Hematopoietic multipotent progenitor cell treated with erythropoietin and hydrocortisone succinate and interleukin-3 and kit ligand, for 8 days (in vitro differentiated cells): ENCODE measurements around the gene TBC1D5.

Experiments
- DNase-seq: peaks from one replicate; pipeline ENCODE4 v3.0.0-alpha.2; 2015

The TBC1D5 gene

GRCh38 chr3:17336291-17336690 lies 406.1 kb downstream of the TBC1D5 start:
- DNase-seq: no peak

GRCh38 chr3:17333893-17334292 lies 408.5 kb downstream of the TBC1D5 start:
- no peak for DNase-seq

- no peak for DNase-seq
Measured at GRCh38 chr3:17333446-17333845, 409.0 kb downstream of the TBC1D5 start.

GRCh38 chr3:17330660-17331059 lies 411.8 kb downstream of the TBC1D5 start:
- DNase-seq: no peak

- DNase-seq: no peak
Measured at GRCh38 chr3:17329927-17330326, 412.5 kb downstream of the TBC1D5 start.

- no peak for DNase-seq
Measured at GRCh38 chr3:17322106-17322793, 420.2 kb downstream of the TBC1D5 start.

GRCh38 chr3:17320266-17320665 lies 422.2 kb downstream of the TBC1D5 start:
- DNase-seq: no peak

GRCh38 chr3:17315897-17316296 lies 426.5 kb downstream of the TBC1D5 start:
- peak; percentile 6 for DNase-seq

- no peak for DNase-seq
Measured at GRCh38 chr3:17314171-17314570, 428.3 kb downstream of the TBC1D5 start.

- DNase-seq: peak; percentile 7
Measured at GRCh38 chr3:17313746-17314145, 428.7 kb downstream of the TBC1D5 start.

GRCh38 chr3:17310983-17311382 lies 431.4 kb downstream of the TBC1D5 start:
- DNase-seq: no peak

GRCh38 chr3:17307887-17308286 lies 434.5 kb downstream of the TBC1D5 start:
- no peak for DNase-seq

- DNase-seq: peak; percentile 15
Measured at GRCh38 chr3:17307482-17307881, 434.9 kb downstream of the TBC1D5 start.

- DNase-seq: no peak
Measured at GRCh38 chr3:17304969-17305368, 437.5 kb downstream of the TBC1D5 start.

- DNase-seq: no peak
Measured at GRCh38 chr3:17302774-17303173, 439.7 kb downstream of the TBC1D5 start.

GRCh38 chr3:17302170-17302569 lies 440.3 kb downstream of the TBC1D5 start:
- DNase-seq: no peak

GRCh38 chr3:17301271-17301670 lies 441.2 kb downstream of the TBC1D5 start:
- peak; percentile 22 for DNase-seq

GRCh38 chr3:17300441-17300840 lies 442.0 kb downstream of the TBC1D5 start:
- no peak for DNase-seq

GRCh38 chr3:17298038-17298437 lies 444.4 kb downstream of the TBC1D5 start:
- DNase-seq: no peak

GRCh38 chr3:17292556-17292955 lies 449.9 kb downstream of the TBC1D5 start:
- no peak for DNase-seq

- no peak for DNase-seq
Measured at GRCh38 chr3:17290894-17291293, 451.5 kb downstream of the TBC1D5 start.

- DNase-seq: no peak
Measured at GRCh38 chr3:17288839-17289399, 453.5 kb downstream of the TBC1D5 start.

GRCh38 chr3:17287006-17287689 lies 455.3 kb downstream of the TBC1D5 start:
- no peak for DNase-seq

- DNase-seq: no peak
Measured at GRCh38 chr3:17278006-17278405, 464.4 kb downstream of the TBC1D5 start.
